Prostate gland (tissue), 2 donors: ENCODE measurements around the gene DDX49.
"Not testable (repeated sequence)": the region's sequence is repeated elsewhere in the genome, so short reads cannot be mapped to it uniquely, and the experiment has no call there.

Source experiments
- POLR2A ChIP-seq: fragments of 450-650 bp; IDR thresholded peaks from one replicate; pipeline ENCODE4 v1.6.1; 2016; ENCODE audit warnings: antibody characterized with exemption, mild to moderate bottlenecking
- TF ChIP-seq, protein P1 (sequence below), 4 experiments: fragments of 200-600 bp in 2 of 4; fragments of 450-650 bp in 2 of 4; sonication (generic) in 2 of 4; IDR thresholded peaks; 1 replicate in 3 of 4; 2 replicates in 1 of 4; pipeline ENCODE4 v1.5.1; 2016 to 2019; ENCODE audit warnings: antibody characterized with exemption in 4 of 4, mild to moderate bottlenecking in 2 of 4, moderate library complexity in 2 of 4

DNA sequence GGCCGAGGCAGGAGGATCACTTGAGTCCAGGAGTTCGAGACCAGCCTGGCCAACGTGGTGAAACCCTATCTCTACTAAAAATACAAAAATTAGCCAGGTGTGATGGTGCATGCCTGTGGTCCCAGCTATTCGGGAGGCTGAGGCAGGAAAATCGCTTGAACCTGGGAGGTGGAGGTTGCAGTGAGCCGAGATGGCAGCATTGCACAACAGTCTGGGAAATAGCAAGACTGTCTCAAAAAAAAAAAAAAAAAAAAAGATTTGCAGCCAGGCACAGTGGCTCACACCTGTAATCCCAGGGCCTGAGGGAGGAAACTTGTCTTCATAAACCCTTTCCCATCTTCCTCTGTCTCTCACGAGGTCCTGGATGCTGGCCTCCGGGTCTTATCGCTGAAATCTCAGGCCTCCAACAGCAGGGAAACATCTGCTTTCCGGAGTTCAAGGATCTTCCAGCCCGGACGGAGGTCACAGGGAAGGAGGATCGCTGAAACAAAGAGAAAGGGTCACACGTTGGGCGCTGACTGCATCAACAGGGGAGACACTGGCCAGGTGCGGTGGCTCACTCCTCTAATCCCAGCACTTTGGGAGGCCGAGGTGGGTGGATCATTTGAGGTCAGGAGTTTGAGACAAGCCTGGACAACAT, 33.0 kb downstream of the DDX49 start:
- TF ChIP-seq, protein P1, sequence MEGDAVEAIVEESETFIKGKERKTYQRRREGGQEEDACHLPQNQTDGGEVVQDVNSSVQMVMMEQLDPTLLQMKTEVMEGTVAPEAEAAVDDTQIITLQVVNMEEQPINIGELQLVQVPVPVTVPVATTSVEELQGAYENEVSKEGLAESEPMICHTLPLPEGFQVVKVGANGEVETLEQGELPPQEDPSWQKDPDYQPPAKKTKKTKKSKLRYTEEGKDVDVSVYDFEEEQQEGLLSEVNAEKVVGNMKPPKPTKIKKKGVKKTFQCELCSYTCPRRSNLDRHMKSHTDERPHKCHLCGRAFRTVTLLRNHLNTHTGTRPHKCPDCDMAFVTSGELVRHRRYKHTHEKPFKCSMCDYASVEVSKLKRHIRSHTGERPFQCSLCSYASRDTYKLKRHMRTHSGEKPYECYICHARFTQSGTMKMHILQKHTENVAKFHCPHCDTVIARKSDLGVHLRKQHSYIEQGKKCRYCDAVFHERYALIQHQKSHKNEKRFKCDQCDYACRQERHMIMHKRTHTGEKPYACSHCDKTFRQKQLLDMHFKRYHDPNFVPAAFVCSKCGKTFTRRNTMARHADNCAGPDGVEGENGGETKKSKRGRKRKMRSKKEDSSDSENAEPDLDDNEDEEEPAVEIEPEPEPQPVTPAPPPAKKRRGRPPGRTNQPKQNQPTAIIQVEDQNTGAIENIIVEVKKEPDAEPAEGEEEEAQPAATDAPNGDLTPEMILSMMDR (IDR thresholded peaks at IDR 0.05) = not testable (repeated sequence)
- not testable (repeated sequence) for TF ChIP-seq POLR2A
